ENCODE measurements around the gene MPRIP.

The MPRIP gene

GRCh38 chr17:17089796-17090641 lies 47.8 kb downstream of the MPRIP start:
- no peak for DNase-seq

- no peak for DNase-seq
These were observed 48.4 kb downstream of the MPRIP start for GRCh38 chr17:17090642-17091103.

GRCh38 chr17:17091276-17091675 lies 49.0 kb downstream of the MPRIP start:
- DNase-seq, result no peak

- DNase-seq, result no peak
These were observed 49.8 kb downstream of the MPRIP start for GRCh38 chr17:17091856-17092756.

GRCh38 chr17:17093764-17094163 lies 51.5 kb downstream of the MPRIP start:
- no peak for DNase-seq

GRCh38 chr17:17096438-17097178 lies 54.4 kb downstream of the MPRIP start:
- DNase-seq, result no peak

- no peak for DNase-seq
These were observed 55.6 kb downstream of the MPRIP start for GRCh38 chr17:17097763-17098345.

GRCh38 chr17:17098551-17099179 lies 56.4 kb downstream of the MPRIP start:
- no peak for DNase-seq

GRCh38 chr17:17102176-17102575 lies 59.9 kb downstream of the MPRIP start:
- no peak for DNase-seq

GRCh38 chr17:17103160-17103559 lies 60.9 kb downstream of the MPRIP start:
- no peak for DNase-seq

GRCh38 chr17:17104036-17104435 lies 61.8 kb downstream of the MPRIP start:
- DNase-seq, result no peak

- DNase-seq, result no peak
These were observed 62.2 kb downstream of the MPRIP start for GRCh38 chr17:17104494-17104893.

- no peak for DNase-seq
These were observed 63.7 kb downstream of the MPRIP start for GRCh38 chr17:17105976-17106375.

- no peak for DNase-seq
These were observed 64.5 kb downstream of the MPRIP start for GRCh38 chr17:17106756-17107155.

- no peak for DNase-seq
These were observed 65.0 kb downstream of the MPRIP start for GRCh38 chr17:17107281-17107680.

GRCh38 chr17:17107891-17108431 lies 65.7 kb downstream of the MPRIP start:
- no peak for DNase-seq

- no peak for DNase-seq
These were observed 66.3 kb downstream of the MPRIP start for GRCh38 chr17:17108451-17109049.

- no peak for DNase-seq
These were observed 67.0 kb downstream of the MPRIP start for GRCh38 chr17:17109256-17109655.

GRCh38 chr17:17109907-17110306 lies 67.7 kb downstream of the MPRIP start:
- no peak for DNase-seq

GRCh38 chr17:17110520-17110919 lies 68.3 kb downstream of the MPRIP start:
- no peak for DNase-seq

Data from activated CD4-positive, alpha-beta T cell treated with anti-CD3 and anti-CD28 coated beads, Interleukin-2, amount 50 U/mL, for 48 hours (primary cell).